ENCODE results near the gene AVPR2.

AVPR2 gene

GRCh38 chrX:153947009-153947769 lies 42.7 kb downstream of the AVPR2 start (continued):
- 0 out of 2 replicates have a peak, but pooled peaks have one; percentile 13 for TF ChIP-seq ZBTB11 (tag by site-specific recombination; conservative IDR thresholded peaks at IDR 0.05; ENCODE audit: low read depth)
- TF ChIP-seq ZEB2 (tag by site-specific recombination; IDR thresholded peaks at IDR 0.05): peak; percentile 53
- no peak for TF ChIP-seq ZBTB7A (tag by site-specific recombination; IDR thresholded peaks at IDR 0.05; ENCODE audit: low read depth)
- no peak for TF ChIP-seq KLF10 (tag by site-specific recombination; IDR thresholded peaks at IDR 0.05)
- TF ChIP-seq ZNF513 (tag by site-specific recombination; IDR thresholded peaks at IDR 0.05): no peak
- TF ChIP-seq ZSCAN4 (tag by site-specific recombination; IDR thresholded peaks at IDR 0.05): no peak
- no peak for TF ChIP-seq ZNF792 (tag by site-specific recombination; IDR thresholded peaks at IDR 0.05)
- peak; percentile 43; the same call in 1 of the 2 replicates for TF ChIP-seq ZBTB17 (tag by site-specific recombination; IDR thresholded peaks at IDR 0.05)
- TF ChIP-seq ZNF785 (tag by site-specific recombination; IDR thresholded peaks at IDR 0.05): no peak
- TF ChIP-seq ZNF148 (tag by site-specific recombination; IDR thresholded peaks at IDR 0.05; ENCODE audit: borderline replicate concordance): no peak
- no peak for TF ChIP-seq ZNF530 (tag by site-specific recombination; IDR thresholded peaks at IDR 0.05; ENCODE audit: low read depth)
- no peak for TF ChIP-seq ZNF362 (tag by site-specific recombination; IDR thresholded peaks at IDR 0.05)
- TF ChIP-seq ZNF169 (tag by site-specific recombination; IDR thresholded peaks at IDR 0.05): no peak
- TF ChIP-seq ZNF654 (tag by site-specific recombination; IDR thresholded peaks at IDR 0.05; ENCODE audit: low read depth): peak; percentile 89
- TF ChIP-seq ZBTB44 (tag by site-specific recombination; IDR thresholded peaks at IDR 0.05): no peak
- no peak for TF ChIP-seq ZNF621 (tag by site-specific recombination; IDR thresholded peaks at IDR 0.05)
- no peak for TF ChIP-seq ZFP37 (tag by site-specific recombination; IDR thresholded peaks at IDR 0.05)
- TF ChIP-seq SP3 (tag by site-specific recombination; IDR thresholded peaks at IDR 0.05): no peak; the same call in 1 of the 2 replicates
- TF ChIP-seq ZNF366 (tag by site-specific recombination; conservative IDR thresholded peaks at IDR 0.05): no peak
- TF ChIP-seq ZSCAN23 (tag by site-specific recombination; IDR thresholded peaks at IDR 0.05): no peak
- TF ChIP-seq ZXDB (tag by site-specific recombination; IDR thresholded peaks at IDR 0.05): 0 out of 2 replicates have a peak, but pooled peaks have one; percentile 18
- TF ChIP-seq ZBTB21 (tag by site-specific recombination; IDR thresholded peaks at IDR 0.05): no peak
- TF ChIP-seq ZNF677 (tag by site-specific recombination; IDR thresholded peaks at IDR 0.05): no peak
- TF ChIP-seq ZNF416 (tag by site-specific recombination; IDR thresholded peaks at IDR 0.05): no peak
- 0 out of 2 replicates have a peak, but pooled peaks have one; percentile 31 for TF ChIP-seq KLF8 (tag by site-specific recombination; IDR thresholded peaks at IDR 0.05)
- TF ChIP-seq ZFP3 (tag by site-specific recombination; IDR thresholded peaks at IDR 0.05; ENCODE audit: low read depth): no peak
- TF ChIP-seq ZSCAN16 (tag by site-specific recombination; IDR thresholded peaks at IDR 0.05): no peak
- no peak for TF ChIP-seq KLF16 (tag by site-specific recombination; IDR thresholded peaks at IDR 0.05)
- TF ChIP-seq EGR2 (tag by site-specific recombination; IDR thresholded peaks at IDR 0.05; ENCODE audit: low read depth): 0 out of 2 replicates have a peak, but pooled peaks have one; percentile 6
- no peak for TF ChIP-seq ZNF157 (tag by site-specific recombination; IDR thresholded peaks at IDR 0.05)
